Transverse colon (tissue), 4 donors: ENCODE results near the gene ANAPC5. TPM values are rescaled to one million over a fixed set of nuclear protein-coding genes. Genes with fewer than 3 reads are reported as not detected.

Experiments used
- DNase-seq: peaks from one replicate; pipeline ENCODE4 v3.0.0-alpha.2; 2019
- H3K27ac ChIP-seq, 4 donors: fragments of 200-600 bp; sonication (generic); 2 replicates each; pipeline ENCODE4 v1.5.1; 2016 to 2018; ENCODE audit warnings: inconsistent platforms in 4 of 4
- H3K27me3 ChIP-seq: fragments of 200-600 bp; sonication (generic); 2 replicates; pipeline ENCODE4 v1.5.1; 2017; ENCODE audit warnings: inconsistent platforms
- H3K36me3 ChIP-seq, 4 donors: fragments of 200-600 bp; sonication (generic); 2 replicates each; pipeline ENCODE4 v1.5.1; 2017 to 2019; ENCODE audit warnings: inconsistent platforms in 4 of 4
- H3K4me1 ChIP-seq, 4 donors: fragments of 200-600 bp; sonication (generic); 2 replicates each; pipeline ENCODE4 v1.5.1; 2017 to 2020; ENCODE audit warnings: inconsistent platforms in 4 of 4
- H3K4me3 ChIP-seq, 4 donors: fragments of 200-600 bp; sonication (generic); 1 replicate in 1 of 4; 2 replicates in 3 of 4; pipeline versions ENCODE4 v1.5.1 to v1.6.1; 2017 to 2019; ENCODE audit warnings: inconsistent platforms in 4 of 4
- H3K9me3 ChIP-seq, 2 donors: fragments of 200-600 bp; sonication (generic); 2 replicates each; pipeline ENCODE4 v1.5.1; 2017 to 2019; ENCODE audit warnings: inconsistent platforms in 2 of 2
- EP300 ChIP-seq: sonication (generic); formaldehyde crosslinking; IDR thresholded peaks from one replicate; pipeline ENCODE4 v1.6.1; 2017; ENCODE audit warnings: antibody characterized with exemption, low read depth
- POLR2A ChIP-seq: fragments of 450-650 bp; IDR thresholded peaks from one replicate; pipeline ENCODE4 v1.6.1; 2016; ENCODE audit warnings: antibody characterized with exemption, mild to moderate bottlenecking, moderate library complexity
- POLR2AphosphoS5 ChIP-seq, 3 donors: sonication (generic); formaldehyde crosslinking; IDR thresholded peaks; one replicate each; pipeline ENCODE4 v1.6.1; 2016; ENCODE audit warnings: antibody characterized with exemption in 3 of 3
- WGBS, 2 donors: methylation state at CpG; one replicate each; pipeline ENCODE4 v1.1.5; 2018; ENCODE audit warnings: low coverage in 1 of 2; 5-methylcytosine and 5-hydroxymethylcytosine counted together
- in situ Hi-C, 4 donors: fragments of 200-750 bp; cut with MboI; loops; one replicate each; pipeline versions ENCODE4 v1.15.0 to v1.15.1; 2017; ENCODE audit warnings: low sequenced_read_pairs in 3 of 4, low pct_ligation_motif_present in 1 of 4, low pct_unique_long_range_greater_than_20kb in 1 of 4
- intact Hi-C: fragments of 100-400 bp; cut with DNase I; formaldehyde crosslinking; loops from one replicate; pipeline ENCODE4 v1.15.1; 2023; ENCODE audit warnings: low total_unique reads
- total RNA-seq, 4 donors: library from RNA; depleted of rRNA; stranded (reverse); fragments of >200 nt; gene quantifications; one replicate each; pipeline ENCODE4 v1.1.0, GENCODE V29; 2016
- TF ChIP-seq, protein P1 (sequence below), 5 experiments: fragments of 200-600 bp in 3 of 5; fragments of 450-650 bp in 2 of 5; sonication (generic) in 3 of 5; IDR thresholded peaks; 1 replicate in 2 of 5; 2 replicates in 3 of 5; pipeline ENCODE4 v1.5.1; 2016 to 2017; ENCODE audit warnings: antibody characterized with exemption in 5 of 5, inconsistent platforms in 3 of 5, mild to moderate bottlenecking in 2 of 5, moderate library complexity in 1 of 5

Gene ANAPC5
- total RNA-seq, 4 donors from 2014 or later, result 101 to 184 (median 129) TPM

DNA sequence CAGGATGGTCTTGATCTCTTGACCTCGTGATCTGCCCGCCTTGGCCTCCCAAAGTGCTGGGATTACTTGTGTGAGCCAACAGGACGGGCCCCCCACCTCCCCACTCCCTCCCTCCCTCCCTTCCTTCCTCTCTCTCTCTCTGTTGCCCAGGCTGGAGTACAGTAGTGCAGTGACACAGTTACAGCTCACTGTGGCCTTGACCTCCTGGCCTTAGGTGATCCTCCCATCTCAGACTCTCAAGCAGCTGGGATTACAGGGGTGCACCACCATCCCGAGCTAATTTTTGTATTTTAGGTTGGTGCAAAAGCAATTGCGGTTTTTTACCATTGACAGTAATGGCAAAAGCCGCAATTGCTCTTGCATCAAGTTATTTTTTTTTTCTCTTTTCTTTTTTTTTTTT, 19.2 kb upstream of the ANAPC5 start:
- no peaks in the 10 kb centered on the region for H3K9me3 ChIP-seq
- 76 to 81% methylated on average over 6 of the region's 6 CpGs for WGBS, 2 donors
- H3K4me3 ChIP-seq, result no peak overlapping the region
- H3K36me3 ChIP-seq, result no peaks in the 10 kb centered on the region
- no peak for TF ChIP-seq POLR2AphosphoS5 (IDR thresholded peaks at IDR 0.05)
- TF ChIP-seq POLR2A, result no peak
- TF ChIP-seq EP300, result no peak
- TF ChIP-seq, protein P1, sequence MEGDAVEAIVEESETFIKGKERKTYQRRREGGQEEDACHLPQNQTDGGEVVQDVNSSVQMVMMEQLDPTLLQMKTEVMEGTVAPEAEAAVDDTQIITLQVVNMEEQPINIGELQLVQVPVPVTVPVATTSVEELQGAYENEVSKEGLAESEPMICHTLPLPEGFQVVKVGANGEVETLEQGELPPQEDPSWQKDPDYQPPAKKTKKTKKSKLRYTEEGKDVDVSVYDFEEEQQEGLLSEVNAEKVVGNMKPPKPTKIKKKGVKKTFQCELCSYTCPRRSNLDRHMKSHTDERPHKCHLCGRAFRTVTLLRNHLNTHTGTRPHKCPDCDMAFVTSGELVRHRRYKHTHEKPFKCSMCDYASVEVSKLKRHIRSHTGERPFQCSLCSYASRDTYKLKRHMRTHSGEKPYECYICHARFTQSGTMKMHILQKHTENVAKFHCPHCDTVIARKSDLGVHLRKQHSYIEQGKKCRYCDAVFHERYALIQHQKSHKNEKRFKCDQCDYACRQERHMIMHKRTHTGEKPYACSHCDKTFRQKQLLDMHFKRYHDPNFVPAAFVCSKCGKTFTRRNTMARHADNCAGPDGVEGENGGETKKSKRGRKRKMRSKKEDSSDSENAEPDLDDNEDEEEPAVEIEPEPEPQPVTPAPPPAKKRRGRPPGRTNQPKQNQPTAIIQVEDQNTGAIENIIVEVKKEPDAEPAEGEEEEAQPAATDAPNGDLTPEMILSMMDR (IDR thresholded peaks at IDR 0.05), result no peak
- in situ Hi-C loops, result no loop called here
- no peak overlapping the region for H3K27ac ChIP-seq
- intact Hi-C loops, result no loop called here
- no peaks in the 10 kb centered on the region for H3K27me3 ChIP-seq
- DNase-seq, result no peak
- no peaks in the 10 kb centered on the region for H3K4me1 ChIP-seq

DNA sequence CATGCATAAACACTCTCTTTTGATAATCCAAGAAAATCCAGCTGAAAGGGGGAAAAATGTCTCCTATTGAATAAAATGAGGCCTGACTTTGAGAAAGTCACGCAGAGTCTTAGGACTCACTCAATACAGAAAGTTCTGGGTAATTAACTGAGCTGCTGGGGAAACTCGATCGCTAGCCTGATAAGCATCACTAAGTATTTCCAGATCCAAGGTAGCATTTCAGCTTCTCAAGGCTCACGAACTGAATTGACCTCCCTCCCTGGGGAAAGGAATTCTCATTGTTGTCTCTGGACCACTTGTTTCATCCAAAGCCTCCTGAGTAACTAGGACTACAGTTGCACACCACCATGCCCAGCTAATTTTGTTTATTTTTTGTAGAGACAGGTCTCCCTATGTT, 13.8 kb upstream of the ANAPC5 start:
- Histone ChIP-seq H3K27ac (no peak overlapping the region), H3K4me3 (no peak overlapping the region), H3K27me3 (no peaks in the 10 kb centered on the region), H3K4me1 (no peaks in the 10 kb centered on the region), H3K36me3 (no peaks in the 10 kb centered on the region), H3K9me3 (no peaks in the 10 kb centered on the region)
- 66 to 84% methylated on average over 2 to 4 of the region's 4 CpGs for WGBS, 2 donors
- DNase-seq, result no peak
- TF ChIP-seq, protein P1 (IDR thresholded peaks at IDR 0.05), result no peak
- TF ChIP-seq POLR2A (no peak), EP300 (no peak), POLR2AphosphoS5 (IDR thresholded peaks at IDR 0.05) (no peak)
- intact Hi-C loops (no loop called here), in situ Hi-C loops (no loop called here)

DNA sequence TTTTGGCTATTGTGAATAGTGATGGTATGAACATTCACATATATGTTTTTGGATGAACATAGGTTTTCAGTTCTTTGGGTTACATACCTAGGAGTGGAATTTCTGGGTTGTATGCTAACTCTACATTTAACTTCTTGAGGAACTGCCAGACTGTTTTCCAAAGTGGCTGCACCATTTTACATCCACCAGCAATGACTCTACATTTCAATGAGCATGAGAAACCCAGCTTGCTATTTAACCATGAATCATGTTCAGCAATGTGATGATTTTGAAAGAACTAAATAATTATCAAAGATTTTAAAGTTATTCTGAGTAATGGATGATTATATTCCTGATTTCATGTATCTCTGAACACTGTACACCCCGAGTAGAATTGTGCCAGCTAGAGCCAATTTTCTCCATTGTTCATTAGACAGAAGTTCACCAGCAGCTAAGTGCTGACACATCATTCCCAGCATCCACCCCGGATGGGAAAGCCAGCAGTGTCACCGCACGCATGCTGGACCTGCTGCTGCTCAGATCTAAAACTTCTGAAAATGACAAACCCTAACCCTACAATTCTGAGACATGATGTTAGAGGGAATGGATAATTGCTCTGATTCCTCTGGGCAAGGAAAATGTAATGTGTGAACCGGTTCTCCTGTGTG, 13.3 kb upstream of the ANAPC5 start:
- intact Hi-C loops (no loop called here), in situ Hi-C loops (no loop called here)
- Histone ChIP-seq H3K9me3 (no peaks in the 10 kb centered on the region), H3K4me1 (no peaks in the 10 kb centered on the region), H3K27ac (no peak overlapping the region), H3K27me3 (no peaks in the 10 kb centered on the region), H3K4me3 (no peak overlapping the region), H3K36me3 (no peaks in the 10 kb centered on the region)
- no peak for DNase-seq
- WGBS, 2 donors, result 43 to 77% methylated on average over 2 to 5 of the region's 5 CpGs
- TF ChIP-seq POLR2AphosphoS5 (IDR thresholded peaks at IDR 0.05), result no peak
- TF ChIP-seq POLR2A, result no peak

DNA sequence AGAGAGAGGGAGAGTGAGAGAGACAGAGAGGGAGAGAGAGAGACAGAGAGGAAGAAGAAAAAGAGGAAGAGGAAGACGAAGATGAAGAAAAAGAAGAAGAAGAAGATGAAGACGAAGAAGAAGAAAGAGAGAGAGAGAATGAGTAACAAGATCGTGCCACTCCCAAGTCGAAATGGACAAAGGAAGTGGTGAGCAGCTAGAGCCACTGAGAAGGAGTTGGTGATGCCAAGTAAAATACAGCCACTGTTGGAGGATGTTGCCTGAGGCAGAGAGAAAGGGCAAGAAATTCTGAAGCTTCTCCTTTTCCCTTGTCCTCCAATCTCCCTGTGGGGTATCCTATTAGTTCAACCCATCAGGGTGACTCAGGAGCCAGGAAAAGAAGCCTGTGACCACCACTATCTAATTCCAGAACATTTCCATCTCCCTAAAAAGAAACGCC, 12.5 kb upstream of the ANAPC5 start:
- Histone ChIP-seq H3K9me3 (no peaks in the 10 kb centered on the region), H3K36me3 (no peaks in the 10 kb centered on the region), H3K4me1 (no peaks in the 10 kb centered on the region), H3K4me3 (no peak overlapping the region), H3K27ac (no peak overlapping the region), H3K27me3 (no peaks in the 10 kb centered on the region)
- TF ChIP-seq POLR2AphosphoS5 (IDR thresholded peaks at IDR 0.05) (no peak), EP300 (no peak), POLR2A (no peak)
- TF ChIP-seq, protein P1 (IDR thresholded peaks at IDR 0.05), result no peak
- intact Hi-C loops (no loop called here), in situ Hi-C loops (no loop called here)
- WGBS, 2 donors, result 58 to 63% methylated on average over 4 to 5 of the region's 5 CpGs
- DNase-seq, result no peak

DNA sequence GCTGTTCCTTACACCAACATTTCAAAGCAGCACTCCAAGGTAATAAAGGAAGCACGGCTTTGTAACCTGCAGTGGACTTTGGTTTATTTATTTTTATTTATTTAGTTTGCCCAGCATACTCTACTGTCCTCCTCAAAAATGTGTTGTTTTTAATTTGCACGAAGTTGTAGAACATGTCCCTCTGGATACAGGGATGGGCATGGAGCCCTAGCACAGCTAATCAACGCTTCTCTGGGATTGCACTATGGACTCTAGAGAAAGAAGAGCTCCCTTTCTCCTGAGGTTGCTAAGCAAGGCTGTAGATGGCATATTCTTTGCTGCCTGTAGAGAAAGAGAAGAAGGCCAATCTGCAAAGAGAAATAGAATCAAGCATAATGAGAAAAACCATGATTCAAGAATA, 5.9 kb upstream of the ANAPC5 start:
- Histone ChIP-seq H3K4me1 (peaks cover 0 to 6% (median 2%) of the 10 kb centered on the region in 4 donors), H3K9me3 (no peaks in the 10 kb centered on the region), H3K4me3 (no peak overlapping the region), H3K36me3 (no peaks in the 10 kb centered on the region), H3K27me3 (no peaks in the 10 kb centered on the region), H3K27ac (no peak overlapping the region)
- TF ChIP-seq EP300 (no peak), POLR2A (no peak), POLR2AphosphoS5 (IDR thresholded peaks at IDR 0.05) (no peak)
- TF ChIP-seq, protein P1 (IDR thresholded peaks at IDR 0.05), result no peak
- WGBS, 2 donors, result 41 to 44% methylated on average over 3 of the region's 3 CpGs
- no peak for DNase-seq
- in situ Hi-C loops, result no loop called here
- intact Hi-C loops, result no loop called here
